NT2/D1 (cell line): ENCODE data around the gene NPC1.
"Not testable (repeated sequence)": the region's sequence is repeated elsewhere in the genome, so short reads cannot be mapped to it uniquely, and the experiment has no call there.

Source experiments
- DNase-seq: peaks from one replicate; pipeline ENCODE4 v3.0.0-alpha.2; 2011; ENCODE audit warnings: low read depth, low spot score
- H3K27me3 ChIP-seq: 2 replicates; pipeline ENCODE4 v1.6.0; 2011; ENCODE audit warnings: mild to moderate bottlenecking; ENCODE audit not compliant: insufficient read length, insufficient read depth
- H3K36me3 ChIP-seq: 2 replicates; pipeline ENCODE4 v1.6.1; 2011; ENCODE audit warnings: mild to moderate bottlenecking, low read length, mixed read lengths; ENCODE audit not compliant: insufficient read depth, insufficient read length
- H3K4me1 ChIP-seq: 2 replicates; pipeline ENCODE4 v1.5.1; 2011; ENCODE audit not compliant: insufficient read depth, insufficient read length
- H3K4me3 ChIP-seq: 2 replicates; pipeline ENCODE4 v1.5.1; 2011; ENCODE audit warnings: low read depth; ENCODE audit not compliant: insufficient read length
- H3K9ac ChIP-seq: 2 replicates; pipeline ENCODE4 v1.6.0; 2011; ENCODE audit warnings: low read depth; ENCODE audit not compliant: insufficient read length
- H3K9me3 ChIP-seq: 2 replicates; pipeline ENCODE4 v1.5.1; 2011; ENCODE audit warnings: mild to moderate bottlenecking, low read length; ENCODE audit not compliant: insufficient read depth
- SUZ12 ChIP-seq: IDR thresholded peaks from 2 replicates; pipeline ENCODE4 v1.6.1; 2011; ENCODE audit not compliant: insufficient read length, insufficient read depth; ENCODE audit errors: extremely low read depth
- YY1 ChIP-seq: IDR thresholded peaks from 2 replicates; pipeline ENCODE4 v1.6.1; 2011; ENCODE audit not compliant: insufficient read length, insufficient read depth
- ZNF274 ChIP-seq: IDR thresholded peaks from 2 replicates; pipeline ENCODE4 v1.6.1; 2011; ENCODE audit warnings: mild to moderate bottlenecking, low read depth, low read length

Gene NPC1

GRCh38 chr18:23580677-23581367 is 5.5 kb downstream of the NPC1 start:
- DNase-seq: no peak
- Histone ChIP-seq H3K9ac (no peak overlapping the region), H3K27me3 (no peaks in the 10 kb centered on the region), H3K9me3 (no peaks in the 10 kb centered on the region; the same call in 1 of the 2 replicates), H3K36me3 (peaks cover 8% of the 10 kb centered on the region), H3K4me3 (no peak overlapping the region), H3K4me1 (no peaks in the 10 kb centered on the region)
- no peak for TF ChIP-seq YY1
- no peak for TF ChIP-seq ZNF274
- no peak for TF ChIP-seq SUZ12

- H3K4me3 ChIP-seq: no peak overlapping the region
- H3K4me1 ChIP-seq: no peaks in the 10 kb centered on the region
- H3K27me3 ChIP-seq: no peaks in the 10 kb centered on the region
- TF ChIP-seq SUZ12 (no peak), ZNF274 (no peak), YY1 (no peak)
- no peaks in the 10 kb centered on the region; the same call in 1 of the 2 replicates for H3K9me3 ChIP-seq
- H3K36me3 ChIP-seq: peaks cover 14% of the 10 kb centered on the region
- DNase-seq: no peak
- no peak overlapping the region for H3K9ac ChIP-seq
Observed at GRCh38 chr18:23578891-23579653, 7.2 kb downstream of the NPC1 start.

DNA sequence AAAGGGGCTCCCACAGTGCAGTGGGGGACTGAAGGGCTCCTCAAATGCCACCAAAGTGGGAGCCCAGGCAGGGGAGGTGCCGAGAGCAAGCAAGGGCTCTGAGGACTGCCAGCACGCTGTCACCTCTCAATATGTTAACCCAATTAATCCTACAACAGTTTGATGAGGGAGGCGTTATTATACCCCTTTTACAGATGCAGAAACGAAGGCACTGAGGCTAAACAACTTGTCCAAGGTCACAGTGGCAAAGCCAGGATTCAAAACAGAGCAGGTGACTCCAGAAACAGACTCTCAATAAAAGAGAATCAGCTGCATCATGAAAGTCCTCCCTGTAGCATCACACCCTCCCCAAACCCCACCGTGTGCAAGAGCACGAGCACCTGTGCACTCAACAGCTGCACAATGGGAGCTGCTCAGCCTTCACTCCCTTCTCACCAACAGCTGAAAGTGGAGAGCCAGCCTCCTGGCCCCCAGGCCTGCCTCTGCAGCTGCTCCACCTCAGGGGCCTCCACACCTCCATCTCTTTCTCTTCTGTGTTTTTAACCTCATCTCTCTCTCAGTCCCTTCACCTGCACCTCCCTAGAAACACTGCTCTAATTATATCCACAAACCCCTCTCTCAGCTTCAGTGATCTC is 8.1 kb downstream of the NPC1 start:
- Histone ChIP-seq H3K36me3 (peaks cover 14% of the 10 kb centered on the region), H3K9me3 (no peaks in the 10 kb centered on the region; the same call in 1 of the 2 replicates), H3K9ac (no peak overlapping the region), H3K4me3 (no peak overlapping the region), H3K27me3 (no peaks in the 10 kb centered on the region), H3K4me1 (no peaks in the 10 kb centered on the region)
- TF ChIP-seq YY1 (no peak), SUZ12 (no peak), ZNF274 (no peak)
- DNase-seq: no peak

DNA sequence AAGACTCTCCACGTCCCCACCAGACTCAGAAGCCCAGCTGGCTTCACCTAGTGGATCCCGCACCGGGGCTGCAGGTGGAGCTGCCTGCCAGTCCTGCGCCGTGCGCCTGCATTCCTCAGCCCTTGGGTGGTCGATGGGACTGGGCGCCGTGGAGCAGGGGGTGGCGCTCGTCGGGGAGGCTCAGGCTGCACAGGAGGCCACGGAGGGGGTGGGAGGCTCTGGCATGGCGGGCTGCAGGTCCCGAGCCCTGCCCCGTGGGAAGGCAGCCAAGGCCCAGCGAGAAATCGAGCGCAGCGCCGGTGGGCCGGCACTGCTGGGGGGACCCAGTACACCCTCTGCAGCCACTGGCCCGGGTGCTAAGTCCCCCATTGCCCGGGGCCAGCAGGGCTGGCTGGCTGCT is 8.8 kb downstream of the NPC1 start:
- not testable (repeated sequence) for H3K4me3 ChIP-seq, DNase-seq, H3K4me1 ChIP-seq, H3K9ac ChIP-seq, H3K9me3 ChIP-seq, H3K27me3 ChIP-seq
- H3K36me3 ChIP-seq: peaks cover 19% of the 10 kb centered on the region

GRCh38 chr18:23575309-23575651 is 11.0 kb downstream of the NPC1 start:
- H3K27me3 ChIP-seq: no peaks in the 10 kb centered on the region
- no peaks in the 10 kb centered on the region for H3K4me1 ChIP-seq
- H3K9me3 ChIP-seq: no peaks in the 10 kb centered on the region; the same call in 1 of the 2 replicates
- TF ChIP-seq SUZ12 (no peak), ZNF274 (no peak), YY1 (no peak)
- H3K36me3 ChIP-seq: peaks cover 34% of the 10 kb centered on the region
- H3K9ac ChIP-seq: no peak overlapping the region
- DNase-seq: no peak
- no peak overlapping the region for H3K4me3 ChIP-seq

- peaks cover 40% of the 10 kb centered on the region for H3K36me3 ChIP-seq
- no peaks in the 10 kb centered on the region; the same call in 1 of the 2 replicates for H3K9me3 ChIP-seq
- no peaks in the 10 kb centered on the region for H3K4me1 ChIP-seq
- H3K4me3 ChIP-seq: no peak overlapping the region
- no peak for DNase-seq
- no peak for TF ChIP-seq YY1
- TF ChIP-seq ZNF274: no peak
- no peak for TF ChIP-seq SUZ12
- no peak overlapping the region for H3K9ac ChIP-seq
- no peaks in the 10 kb centered on the region for H3K27me3 ChIP-seq
Observed at GRCh38 chr18:23574611-23575308, 11.5 kb downstream of the NPC1 start.
